KG1 (cell line): ENCODE data around the gene ARAP1.

Source experiments
- DNase-seq: peaks from one replicate; lab custom pipeline; 2025; lab: John Stamatoyannopoulos, UW

ARAP1 gene

GRCh38 chr11:72657411-72658100 lies 94.7 kb downstream of the ARAP1 start:
- no peak for DNase-seq

GRCh38 chr11:72655896-72656464 lies 96.2 kb downstream of the ARAP1 start:
- no peak for DNase-seq

- DNase-seq = no peak
Observed at GRCh38 chr11:72655014-72655413, 97.2 kb downstream of the ARAP1 start.

- no peak for DNase-seq
Observed at GRCh38 chr11:72653649-72654048, 98.6 kb downstream of the ARAP1 start.

GRCh38 chr11:72652873-72653630 lies 99.2 kb downstream of the ARAP1 start:
- DNase-seq = no peak

GRCh38 chr11:72652133-72652532 lies 100.1 kb downstream of the ARAP1 start:
- no peak for DNase-seq

- no peak for DNase-seq
Observed at GRCh38 chr11:72649215-72649976, 102.8 kb downstream of the ARAP1 start.

GRCh38 chr11:72648384-72649136 lies 103.6 kb downstream of the ARAP1 start:
- no peak for DNase-seq

- DNase-seq = no peak
Observed at GRCh38 chr11:72647882-72648281, 104.3 kb downstream of the ARAP1 start.

GRCh38 chr11:72646472-72646871 lies 105.7 kb downstream of the ARAP1 start:
- DNase-seq = no peak

GRCh38 chr11:72646024-72646423 lies 106.2 kb downstream of the ARAP1 start:
- no peak for DNase-seq

- no peak for DNase-seq
Observed at GRCh38 chr11:72643547-72643946, 108.7 kb downstream of the ARAP1 start.

- peak; percentile 41 for DNase-seq
Observed at GRCh38 chr11:72642884-72643522, 109.2 kb downstream of the ARAP1 start.

- no peak for DNase-seq
Observed at GRCh38 chr11:72642043-72642883, 109.9 kb downstream of the ARAP1 start.

- DNase-seq = no peak
Observed at GRCh38 chr11:72641522-72642042, 110.6 kb downstream of the ARAP1 start.

GRCh38 chr11:72639502-72640375 lies 112.5 kb downstream of the ARAP1 start:
- DNase-seq = no peak

GRCh38 chr11:72637926-72638325 lies 114.3 kb downstream of the ARAP1 start:
- no peak for DNase-seq

- no peak for DNase-seq
Observed at GRCh38 chr11:72637198-72637597, 115.0 kb downstream of the ARAP1 start.

GRCh38 chr11:72636376-72636775 lies 115.8 kb downstream of the ARAP1 start:
- no peak for DNase-seq
